HG02973 (cell line): ENCODE results near the gene CACNA2D3.

ENCODE experiments used
- ATAC-seq: cut with Tn5 transposase; IDR thresholded peaks from one replicate; pipeline ENCODE4 v1.9.1; 2021; ENCODE audit warnings: moderate library complexity; ENCODE audit not compliant: unreplicated experiment

The CACNA2D3 gene

GRCh38 chr3:54858093-54858785 lies 735.9 kb downstream of the CACNA2D3 start:
- ATAC-seq: no peak

DNA sequence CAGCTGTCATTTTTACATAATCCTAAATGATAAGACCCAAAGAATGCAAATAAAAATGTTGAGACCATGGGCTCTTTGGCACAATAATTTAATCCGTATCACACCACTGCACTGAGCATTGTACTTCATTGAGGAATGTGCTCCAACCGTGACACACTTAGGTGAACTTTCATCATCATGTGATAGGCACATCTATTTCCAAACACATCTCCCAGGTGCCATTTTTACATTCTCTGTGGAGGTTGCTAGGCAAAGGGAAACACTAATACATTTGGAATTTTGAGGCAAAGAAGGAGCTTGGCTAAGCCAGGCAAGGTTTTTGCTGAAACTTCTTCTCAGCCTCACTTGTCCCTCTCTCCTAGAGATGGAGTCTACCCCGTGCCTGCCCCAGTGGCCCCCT lies 736.8 kb downstream of the CACNA2D3 start:
- no peak for ATAC-seq

GRCh38 chr3:54861248-54862067 lies 739.1 kb downstream of the CACNA2D3 start:
- no peak for ATAC-seq

GRCh38 chr3:54862526-54862925 lies 740.2 kb downstream of the CACNA2D3 start:
- ATAC-seq: no peak

DNA sequence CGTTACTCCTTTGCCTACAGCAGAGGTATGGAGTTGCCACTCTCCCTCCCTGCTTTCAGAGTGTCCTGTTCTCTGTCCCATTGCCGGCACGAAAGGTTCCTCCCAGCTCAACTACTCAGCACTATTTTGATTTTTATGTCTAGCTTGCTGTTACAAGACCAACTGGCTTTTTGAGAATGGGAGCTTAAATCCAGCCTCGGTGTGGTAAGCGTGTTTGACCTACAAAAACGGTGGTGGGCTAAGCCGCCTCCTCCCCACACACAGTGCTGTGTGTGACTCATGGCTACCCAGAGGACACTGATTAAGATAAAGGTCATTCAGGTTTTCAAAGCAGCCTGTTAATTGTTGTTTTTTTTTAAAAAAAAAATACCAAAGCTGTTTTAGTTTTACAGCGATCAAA lies 741.0 kb downstream of the CACNA2D3 start:
- ATAC-seq: no peak

- ATAC-seq: no peak
Observed at GRCh38 chr3:54863786-54864185, 741.4 kb downstream of the CACNA2D3 start.

DNA sequence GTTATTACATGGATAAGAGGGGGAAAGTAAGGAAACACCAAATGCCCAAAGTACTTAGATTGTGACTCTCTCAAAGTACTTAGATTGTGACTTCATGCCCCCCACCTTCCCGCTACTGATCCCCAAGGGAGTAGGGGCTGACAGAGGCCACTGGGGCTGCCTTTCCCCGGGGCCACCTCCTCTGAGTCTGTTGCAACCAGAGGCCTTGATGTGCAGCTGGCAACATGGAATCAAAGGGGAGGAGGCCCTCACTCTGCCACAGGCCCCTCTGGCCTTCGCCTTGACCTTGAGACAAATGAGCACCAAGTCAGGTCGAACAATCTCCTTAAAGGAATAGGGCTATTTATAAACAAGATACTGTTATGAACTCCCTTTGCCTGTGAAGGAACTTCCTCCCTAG lies 743.0 kb downstream of the CACNA2D3 start:
- ATAC-seq: no peak

- no peak for ATAC-seq
Observed at GRCh38 chr3:54866251-54866650, 743.9 kb downstream of the CACNA2D3 start.

- ATAC-seq: no peak
Observed at GRCh38 chr3:54870423-54870822, 748.1 kb downstream of the CACNA2D3 start.

DNA sequence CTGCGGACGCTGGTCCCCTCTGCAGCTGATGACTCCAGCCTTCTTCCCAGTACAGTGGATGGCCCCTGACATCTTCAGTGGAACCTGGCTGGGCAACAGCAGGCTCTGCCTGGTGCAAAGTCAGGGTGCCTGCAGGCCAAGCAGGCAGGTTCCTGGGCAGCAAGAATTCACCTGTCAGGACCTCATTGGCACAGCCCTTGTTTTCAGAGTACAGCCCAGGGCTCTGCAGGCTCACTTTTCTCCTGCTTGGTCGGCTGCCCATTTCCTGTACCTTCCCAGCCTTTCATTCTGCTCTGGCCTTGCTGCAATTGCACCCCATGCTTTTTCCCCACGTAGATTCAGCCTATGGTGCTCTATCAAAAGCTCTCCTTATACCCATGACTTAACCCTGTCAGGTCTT lies 749.5 kb downstream of the CACNA2D3 start:
- ATAC-seq: no peak

- ATAC-seq: no peak
Observed at GRCh38 chr3:54873059-54874010, 751.0 kb downstream of the CACNA2D3 start.

GRCh38 chr3:54874816-54875556 lies 752.6 kb downstream of the CACNA2D3 start:
- no peak for ATAC-seq

- no peak for ATAC-seq
Observed at GRCh38 chr3:54875596-54876268, 753.4 kb downstream of the CACNA2D3 start.

DNA sequence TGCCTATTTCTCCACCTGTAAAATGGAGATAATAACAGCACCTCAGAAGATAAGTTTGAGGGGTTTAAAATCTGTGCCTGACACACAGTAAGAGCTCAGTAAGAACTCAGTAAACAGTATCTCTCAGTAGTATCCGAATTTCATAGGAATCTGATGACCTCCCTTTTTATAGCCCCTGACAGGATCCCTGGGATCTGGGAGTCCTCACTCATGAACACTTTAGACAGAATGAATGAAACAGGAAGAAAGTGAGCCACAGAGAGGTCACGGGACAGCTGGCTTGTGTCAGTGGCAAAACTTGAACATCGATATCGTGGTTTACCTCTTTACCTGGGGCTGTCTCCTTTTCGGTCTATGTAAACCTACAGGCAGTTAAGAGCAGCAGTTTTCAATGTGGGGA lies 754.3 kb downstream of the CACNA2D3 start:
- ATAC-seq: no peak

DNA sequence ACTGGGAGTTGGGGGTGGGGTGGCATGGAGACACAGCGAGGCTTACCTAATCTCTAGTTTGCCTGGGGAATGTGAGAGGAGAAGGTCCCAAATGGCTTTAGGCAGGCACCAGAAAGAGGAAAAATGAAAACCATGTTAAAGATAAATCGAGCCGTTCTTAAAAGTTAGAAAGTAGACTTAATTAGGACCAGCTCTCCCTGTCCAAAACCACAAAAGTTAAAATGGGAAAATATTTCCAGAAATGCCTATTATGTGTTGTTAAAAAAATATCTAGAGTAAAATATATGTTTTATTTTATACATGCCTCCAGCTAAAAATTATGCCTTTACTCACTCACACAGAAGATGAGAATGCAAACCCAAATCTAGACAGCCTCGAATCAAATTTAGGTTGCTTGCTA lies 755.4 kb downstream of the CACNA2D3 start:
- ATAC-seq: no peak

GRCh38 chr3:54878145-54878544 lies 755.8 kb downstream of the CACNA2D3 start:
- ATAC-seq: no peak

DNA sequence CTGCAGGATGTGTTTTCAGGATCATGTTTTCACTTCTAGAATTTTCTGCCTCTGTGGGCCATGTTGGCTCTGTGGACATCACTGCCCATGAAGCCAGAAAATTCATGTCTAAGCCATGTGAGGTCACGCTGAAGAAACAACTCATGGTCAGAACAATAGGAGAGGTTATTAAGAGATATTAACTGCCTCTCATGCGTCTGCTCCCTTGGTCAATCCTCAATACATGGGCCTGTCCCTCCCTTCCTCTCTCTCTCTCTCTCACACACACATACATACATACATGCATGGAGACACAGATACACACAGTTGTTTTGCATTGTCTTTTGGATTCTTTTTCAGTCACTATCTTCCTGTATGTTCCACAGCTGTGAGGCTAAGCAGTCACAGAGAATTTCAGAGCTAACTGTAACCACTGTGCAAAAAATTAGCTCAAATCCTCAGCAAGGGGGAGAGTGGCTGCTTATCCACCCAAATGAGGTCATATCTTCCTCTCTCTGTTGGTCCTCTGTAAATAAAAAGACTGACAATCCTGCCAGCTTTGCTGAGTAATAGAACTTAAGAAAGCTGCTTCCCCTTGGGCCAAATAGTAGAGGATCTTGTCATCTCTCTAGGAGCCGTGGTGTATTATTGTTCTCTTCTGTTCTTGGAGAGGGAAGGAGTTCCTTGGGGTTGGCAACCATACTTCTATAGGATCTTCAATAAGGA lies 759.9 kb downstream of the CACNA2D3 start:
- no peak for ATAC-seq

DNA sequence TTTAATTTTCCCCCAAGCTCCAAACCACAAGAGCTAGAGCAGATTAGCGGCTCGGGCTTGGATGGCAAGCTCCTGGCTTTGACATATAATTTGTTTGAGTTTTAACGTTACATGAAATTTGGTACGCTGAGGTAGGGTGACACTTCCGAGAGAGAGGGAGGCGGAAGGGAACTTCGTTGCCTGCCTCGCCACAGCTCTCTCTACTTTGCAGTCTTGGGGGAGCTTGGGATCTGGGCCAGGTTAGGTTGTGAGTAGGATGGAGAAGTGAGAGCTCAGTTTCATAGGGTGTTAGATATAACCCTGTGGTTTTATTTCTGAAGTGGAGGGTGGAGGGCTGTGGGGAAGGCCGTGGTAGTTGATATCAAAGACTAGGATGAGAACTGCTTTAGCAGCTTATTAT lies 765.8 kb downstream of the CACNA2D3 start:
- no peak for ATAC-seq

DNA sequence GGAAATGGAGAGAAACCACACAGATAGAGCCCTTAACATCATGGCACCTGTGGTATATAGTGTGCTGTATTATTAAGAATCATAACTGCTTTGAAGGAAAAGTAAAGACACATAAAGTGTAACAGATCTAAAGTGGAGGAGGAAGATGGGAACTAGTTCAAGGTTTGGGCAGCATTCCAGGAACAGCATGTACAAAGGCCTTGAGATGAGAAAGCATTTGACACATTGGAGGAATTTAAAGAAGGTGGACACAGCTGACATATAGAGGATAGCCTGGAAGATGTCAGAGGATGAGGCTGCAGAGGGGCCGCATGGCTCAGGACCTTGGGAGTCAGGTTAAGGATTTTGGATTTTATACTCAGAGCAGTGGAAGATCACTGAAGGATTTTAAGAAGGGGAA lies 766.5 kb downstream of the CACNA2D3 start:
- ATAC-seq: no peak
